Activated naive CD8-positive, alpha-beta T cell treated with anti-CD3 and anti-CD28 coated beads for 36 hours (primary cell): ENCODE measurements around the gene UBXN1. TPM values are rescaled to one million over a fixed set of nuclear protein-coding genes. Genes with fewer than 3 reads are reported as not detected.
"Not testable (repeated sequence)": the region's sequence is repeated elsewhere in the genome, so short reads cannot be mapped to it uniquely, and the experiment has no call there.

ENCODE experiments used
- DNase-seq: peaks from one replicate; pipeline ENCODE4 v3.0.0; 2021
- H3K27ac Mint-ChIP-seq: one replicate; pipeline ENCODE4 v1.8.0; 2022; ENCODE audit warnings: mild to moderate bottlenecking, moderate library complexity, mixed read lengths
- H3K27me3 Mint-ChIP-seq: one replicate; pipeline ENCODE4 v1.8.0; 2022; ENCODE audit warnings: mild to moderate bottlenecking, mixed read lengths
- H3K36me3 Mint-ChIP-seq: one replicate; pipeline ENCODE4 v1.8.0; 2021; ENCODE audit warnings: mild to moderate bottlenecking, mixed read lengths
- H3K4me1 Mint-ChIP-seq: one replicate; pipeline ENCODE4 v1.8.0; 2021; ENCODE audit warnings: mixed read lengths
- H3K4me3 Mint-ChIP-seq: one replicate; pipeline ENCODE4 v1.8.0; 2022; ENCODE audit warnings: mild to moderate bottlenecking, moderate library complexity, mixed read lengths
- H3K9me3 Mint-ChIP-seq: one replicate; pipeline ENCODE4 v1.8.0; 2022; ENCODE audit warnings: mixed read lengths
- total RNA-seq, 2 experiments: library from RNA; stranded (reverse); gene quantifications; one replicate each; pipeline ENCODE4 v1.2.3, GENCODE V29; 2021

The UBXN1 gene
- total RNA-seq, 2 experiments from 2014 or later = 123 to 124 TPM

DNA sequence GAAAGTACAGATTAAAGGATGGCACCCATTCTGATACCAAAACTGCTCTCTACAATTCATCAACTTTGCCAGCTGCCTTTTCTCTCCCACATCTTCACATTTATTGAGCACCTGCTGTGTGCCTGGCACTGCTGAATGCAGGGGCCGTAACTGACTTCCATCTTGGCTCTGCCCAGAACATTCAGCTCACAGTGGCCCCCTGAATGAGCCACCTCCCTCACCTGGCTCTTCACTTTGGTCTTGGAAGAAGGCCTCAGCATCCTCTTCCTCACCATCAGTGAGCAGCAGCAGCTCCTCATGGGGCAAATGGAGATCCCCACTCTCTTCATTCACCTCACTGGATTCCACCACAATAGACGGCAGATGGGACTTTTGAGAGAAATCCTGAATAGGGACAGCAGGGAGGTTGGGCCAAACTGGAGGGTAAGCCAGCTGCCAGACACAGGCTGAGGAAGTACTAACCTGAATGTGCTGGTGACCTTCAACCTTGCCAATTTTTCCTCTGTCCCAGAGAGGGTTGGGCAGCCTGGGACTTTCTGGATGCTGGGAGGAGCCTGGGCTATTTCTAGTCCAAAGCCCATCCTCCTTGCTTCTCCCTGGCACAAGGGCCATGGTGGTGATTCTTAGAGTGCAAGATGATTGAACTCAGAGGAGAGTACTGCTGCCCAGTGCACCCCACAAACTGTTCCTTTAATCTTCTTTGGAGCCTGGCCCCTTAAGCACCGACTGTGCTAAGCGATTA is 9.3 kb downstream of the UBXN1 start:
- peaks cover 73% of the 10 kb centered on the region for H3K36me3 Mint-ChIP-seq

GRCh38 chr11:62667460-62667859 is 11.4 kb downstream of the UBXN1 start:
- Mint-ChIP-seq H3K27me3 (no peaks in the 10 kb centered on the region), H3K4me1 (peaks cover 51% of the 10 kb centered on the region), H3K4me3 (peak overlapping the region; percentile 93), H3K9me3 (no peaks in the 10 kb centered on the region), H3K27ac (peak overlapping the region; percentile 95), H3K36me3 (peaks cover 82% of the 10 kb centered on the region)
- DNase-seq = no peak

More for the DNA sequence above, 9.3 kb downstream of the UBXN1 start:
- H3K27me3 Mint-ChIP-seq = no peaks in the 10 kb centered on the region
- no peak for DNase-seq
- H3K4me3 Mint-ChIP-seq = peak overlapping the region; percentile 91
- peak overlapping the region; percentile 95 for H3K27ac Mint-ChIP-seq
- H3K9me3 Mint-ChIP-seq = no peaks in the 10 kb centered on the region
- H3K4me1 Mint-ChIP-seq = peaks cover 54% of the 10 kb centered on the region

GRCh38 chr11:62666259-62666926 is 12.5 kb downstream of the UBXN1 start:
- peaks cover 51% of the 10 kb centered on the region for H3K4me1 Mint-ChIP-seq
- DNase-seq = no peak
- peak overlapping the region; percentile 93 for H3K4me3 Mint-ChIP-seq
- no peaks in the 10 kb centered on the region for H3K27me3 Mint-ChIP-seq
- H3K27ac Mint-ChIP-seq = peak overlapping the region; percentile 95
- H3K9me3 Mint-ChIP-seq = no peaks in the 10 kb centered on the region
- H3K36me3 Mint-ChIP-seq = peaks cover 78% of the 10 kb centered on the region

- peak; percentile 67 for DNase-seq
- H3K4me1 Mint-ChIP-seq = peaks cover 48% of the 10 kb centered on the region
- peaks cover 72% of the 10 kb centered on the region for H3K36me3 Mint-ChIP-seq
- H3K9me3 Mint-ChIP-seq = no peaks in the 10 kb centered on the region
- H3K27me3 Mint-ChIP-seq = no peaks in the 10 kb centered on the region
- H3K27ac Mint-ChIP-seq = peak overlapping the region; percentile 95
- peak overlapping the region; percentile 93 for H3K4me3 Mint-ChIP-seq
These were observed 13.1 kb downstream of the UBXN1 start for GRCh38 chr11:62665599-62666258.

DNA sequence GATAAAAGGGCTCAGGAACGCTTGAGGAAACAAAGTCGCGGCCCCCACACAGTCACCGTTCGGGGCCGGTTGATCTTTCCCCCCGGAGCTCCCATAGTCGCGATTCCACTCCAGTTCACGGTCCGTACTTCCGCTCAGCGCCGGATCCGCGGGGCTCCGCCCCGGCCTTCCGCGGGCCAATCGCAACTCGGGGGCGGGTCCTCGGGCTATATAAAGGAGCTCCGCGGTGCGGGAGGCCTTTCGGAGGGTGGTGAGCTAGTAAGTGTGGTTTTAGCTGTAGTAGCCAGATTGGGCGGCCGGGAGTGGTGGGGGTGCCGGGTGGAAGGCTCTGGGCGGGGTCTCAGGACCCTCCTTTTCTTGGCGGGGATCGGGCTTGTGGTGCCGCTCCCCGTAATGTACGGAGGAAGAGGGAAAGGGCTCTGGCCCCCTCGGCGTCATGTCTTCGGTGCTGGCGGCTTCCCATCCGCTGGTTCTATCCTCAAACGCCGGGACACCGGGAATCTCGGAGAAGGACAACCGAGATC is 13.7 kb downstream of the UBXN1 start, which contains the start of the genes C11orf98 and CSKMT:
Gene C11orf98 (minus strand): TSS at position 136 of the 524 bp plus-strand sequence. CDS start 41 bp downstream, at position 95.
Gene CSKMT (plus strand): TSS at position 238 of the 524 bp plus-strand sequence. CDS start 568 bp downstream, outside the sequence.
- H3K27ac Mint-ChIP-seq = peak within 1 kb of the TSS; percentile 95
- no peaks in the 10 kb centered on the region for H3K27me3 Mint-ChIP-seq
- no peaks in the 10 kb centered on the region for H3K9me3 Mint-ChIP-seq
- peaks cover 66% of the 10 kb centered on the region for H3K36me3 Mint-ChIP-seq
- DNase-seq = peak; percentile 96
- peak within 1 kb of the TSS; percentile 93 for H3K4me3 Mint-ChIP-seq
- peaks cover 45% of the 10 kb centered on the region for H3K4me1 Mint-ChIP-seq

- H3K9me3 Mint-ChIP-seq = no peaks in the 10 kb centered on the region
- DNase-seq = peak; percentile 69
- peaks cover 40% of the 10 kb centered on the region for H3K4me1 Mint-ChIP-seq
- no peaks in the 10 kb centered on the region for H3K27me3 Mint-ChIP-seq
- H3K36me3 Mint-ChIP-seq = peaks cover 62% of the 10 kb centered on the region
- peak overlapping the region; percentile 95 for H3K27ac Mint-ChIP-seq
- H3K4me3 Mint-ChIP-seq = peak overlapping the region; percentile 93
These were observed 14.3 kb downstream of the UBXN1 start for GRCh38 chr11:62664405-62665074.

DNA sequence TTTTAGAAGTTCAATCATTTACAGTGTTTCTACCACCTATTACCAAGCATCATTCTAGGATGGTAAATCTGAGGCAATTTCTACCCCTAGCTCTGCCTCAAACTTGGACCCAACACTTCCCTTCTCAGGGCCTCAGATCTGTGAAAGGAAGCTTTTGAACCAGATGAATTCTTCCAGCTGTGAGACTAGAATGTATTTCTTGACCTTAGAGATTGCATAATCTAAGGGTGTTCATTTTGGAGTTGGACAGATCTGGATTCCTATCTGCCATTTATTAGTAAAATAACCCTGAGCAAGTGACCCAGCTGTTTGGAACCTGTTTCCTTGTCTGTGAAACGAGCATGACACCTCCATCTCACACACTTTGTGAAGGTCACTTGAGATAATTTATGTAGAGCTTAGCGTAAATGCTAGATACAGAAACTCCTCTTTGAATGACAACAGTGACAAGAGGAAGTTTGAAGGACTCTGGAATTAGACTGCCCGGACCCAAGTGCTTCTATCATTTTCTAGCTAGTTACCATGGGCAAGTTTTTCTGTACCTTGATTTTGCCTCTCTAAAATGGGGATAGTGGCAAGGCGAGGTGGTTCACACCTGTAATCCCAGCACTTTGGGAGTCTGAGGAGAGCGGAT is 22.0 kb downstream of the UBXN1 start:
- peak overlapping the region; percentile 16 for H3K27ac Mint-ChIP-seq
- H3K27me3 Mint-ChIP-seq = no peaks in the 10 kb centered on the region
- H3K4me1 Mint-ChIP-seq = peaks cover 13% of the 10 kb centered on the region
- no peak overlapping the region for H3K4me3 Mint-ChIP-seq
- DNase-seq = no peak
- H3K36me3 Mint-ChIP-seq = peaks cover 2% of the 10 kb centered on the region
- no peaks in the 10 kb centered on the region for H3K9me3 Mint-ChIP-seq

- H3K27ac Mint-ChIP-seq = peak overlapping the region; percentile 63
- peaks cover 20% of the 10 kb centered on the region for H3K4me1 Mint-ChIP-seq
- peak overlapping the region; percentile 48 for H3K4me3 Mint-ChIP-seq
- H3K27me3 Mint-ChIP-seq = no peaks in the 10 kb centered on the region
- peaks cover 10% of the 10 kb centered on the region for H3K36me3 Mint-ChIP-seq
- DNase-seq = no peak
- H3K9me3 Mint-ChIP-seq = no peaks in the 10 kb centered on the region
These were observed 24.6 kb downstream of the UBXN1 start for GRCh38 chr11:62654297-62654696.

- Mint-ChIP-seq H3K27me3 (no peaks in the 10 kb centered on the region), H3K27ac (peak overlapping the region; percentile 93), H3K9me3 (no peaks in the 10 kb centered on the region), H3K36me3 (peaks cover 10% of the 10 kb centered on the region), H3K4me3 (peak overlapping the region; percentile 93), H3K4me1 (peaks cover 22% of the 10 kb centered on the region)
- peak; percentile 27 for DNase-seq
These were observed 26.5 kb downstream of the UBXN1 start for GRCh38 chr11:62652161-62653006.

GRCh38 chr11:62650283-62650682 is 28.6 kb downstream of the UBXN1 start:
- not testable (repeated sequence) for H3K27ac Mint-ChIP-seq, DNase-seq, H3K9me3 Mint-ChIP-seq, H3K27me3 Mint-ChIP-seq, H3K4me3 Mint-ChIP-seq
- Mint-ChIP-seq H3K36me3 (peaks cover 13% of the 10 kb centered on the region), H3K4me1 (peaks cover 32% of the 10 kb centered on the region)

DNA sequence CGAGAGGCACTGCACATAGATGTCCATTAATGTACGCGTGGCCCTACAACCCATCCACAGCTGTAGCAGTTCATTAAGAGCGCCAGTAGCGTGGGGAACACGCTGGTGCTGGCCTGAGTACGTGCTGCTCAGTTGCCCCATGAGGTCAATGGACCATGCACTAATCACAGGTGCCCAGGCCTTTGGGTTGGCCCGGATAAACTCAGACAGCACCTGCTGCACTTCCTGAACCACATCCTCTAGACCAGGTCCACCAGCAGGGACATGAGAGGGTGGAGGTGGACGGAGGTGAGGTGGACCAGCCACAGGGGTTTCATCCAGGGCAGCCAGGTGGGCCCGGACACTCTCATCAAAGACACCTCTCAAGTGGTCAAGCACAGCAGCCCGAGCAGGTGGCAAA is 29.4 kb downstream of the UBXN1 start:
- no peak for DNase-seq
- peaks cover 19% of the 10 kb centered on the region for H3K36me3 Mint-ChIP-seq
- no peaks in the 10 kb centered on the region for H3K27me3 Mint-ChIP-seq
- no peaks in the 10 kb centered on the region for H3K9me3 Mint-ChIP-seq
- peaks cover 37% of the 10 kb centered on the region for H3K4me1 Mint-ChIP-seq
- H3K4me3 Mint-ChIP-seq = no peak overlapping the region
- H3K27ac Mint-ChIP-seq = no peak overlapping the region

- peaks cover 34% of the 10 kb centered on the region for H3K4me1 Mint-ChIP-seq
- no peaks in the 10 kb centered on the region for H3K9me3 Mint-ChIP-seq
- H3K27ac Mint-ChIP-seq = no peak overlapping the region
- peaks cover 24% of the 10 kb centered on the region for H3K36me3 Mint-ChIP-seq
- H3K27me3 Mint-ChIP-seq = no peaks in the 10 kb centered on the region
- H3K4me3 Mint-ChIP-seq = no peak overlapping the region
- DNase-seq = no peak
These were observed 29.9 kb downstream of the UBXN1 start for GRCh38 chr11:62648967-62649364.

DNA sequence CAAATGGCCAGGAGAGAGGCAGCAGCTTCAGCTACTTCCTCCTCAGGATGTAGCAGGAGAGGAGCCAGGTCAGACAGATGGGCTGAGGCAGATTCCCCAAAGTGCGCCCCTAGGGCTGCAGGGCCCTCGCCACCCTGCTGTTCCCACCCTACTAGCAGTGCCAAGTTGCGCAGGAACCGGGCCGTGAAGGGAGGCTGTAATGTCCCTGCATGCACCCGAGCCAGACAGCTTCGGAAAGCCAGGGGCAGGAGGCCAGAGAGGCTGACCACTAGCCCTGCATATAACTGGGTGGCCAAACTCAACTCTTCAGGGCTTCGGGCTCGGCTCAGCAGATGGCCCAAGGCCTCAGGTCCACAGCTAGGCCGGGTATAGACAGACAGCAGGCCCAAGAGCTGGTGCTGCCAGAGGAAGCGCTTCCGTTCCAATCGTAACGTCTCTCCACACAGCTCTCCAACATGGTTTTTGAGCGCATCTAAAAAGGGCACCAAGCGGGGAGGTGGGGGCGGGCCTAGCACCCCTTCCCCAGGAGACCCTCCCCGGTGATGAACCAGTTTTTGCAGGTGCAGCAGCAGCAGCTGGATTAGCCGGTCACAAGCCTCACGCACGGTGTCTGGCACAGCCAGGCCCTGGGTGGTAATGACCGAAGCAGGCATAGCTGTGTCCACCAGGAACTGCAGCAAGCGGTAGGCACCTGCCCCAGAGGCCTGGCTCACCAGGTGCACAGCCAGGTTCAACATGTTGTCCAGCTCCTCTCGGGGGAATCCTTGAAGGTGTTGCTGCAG is 30.5 kb downstream of the UBXN1 start:
- Mint-ChIP-seq H3K27ac (no peak overlapping the region), H3K27me3 (no peaks in the 10 kb centered on the region), H3K9me3 (no peaks in the 10 kb centered on the region), H3K4me1 (peaks cover 31% of the 10 kb centered on the region), H3K4me3 (no peak overlapping the region), H3K36me3 (peaks cover 24% of the 10 kb centered on the region)
- DNase-seq = no peak
